Common myeloid progenitor, CD34-positive (primary cell): ENCODE data around the gene MACROD1.

ENCODE experiments used
- CTCF ChIA-PET: fragments of 350-600 bp; sonication (Branson Sonifier 250); formaldehyde crosslinking; loops from one replicate; lab custom pipeline; 2021; ENCODE audit warnings: antibody characterized with exemption; lab: Charles Lee
- POLR2A ChIA-PET: fragments of 350-600 bp; sonication (Branson Sonifier 250); formaldehyde crosslinking; loops from one replicate; lab custom pipeline; 2021; ENCODE audit warnings: antibody characterized with exemption; lab: Charles Lee
- DNase-seq, 3 donors: peaks; one replicate each; pipeline versions ENCODE4 v3.0.0 to v3.0.0-alpha.2; 2013
- H3K27ac ChIP-seq, 2 experiments: 1 replicate in 1 of 2; 2 replicates in 1 of 2; pipeline ENCODE4 v1.7.0; 2013; ENCODE audit warnings: inconsistent platforms in 2 of 2, low read length in 2 of 2, mild to moderate bottlenecking in 2 of 2, low read depth in 1 of 2, moderate library complexity in 1 of 2; ENCODE audit not compliant: severe bottlenecking in 2 of 2, insufficient read depth in 1 of 2, poor library complexity in 1 of 2
- H3K27me3 ChIP-seq, 5 experiments: replicated peaks in 2 of 5; 1 replicate in 3 of 5; 2 replicates in 2 of 5; pipeline versions ENCODE4 v1.6.1 to v1.7.0; 2013; ENCODE audit warnings: low read length in 4 of 5, mild to moderate bottlenecking in 2 of 5, moderate library complexity in 2 of 5, inconsistent platforms in 1 of 5; ENCODE audit not compliant: insufficient read depth in 5 of 5, control insufficient read depth in 4 of 5
- H3K36me3 ChIP-seq, 4 experiments: 1 replicate in 2 of 4; 2 replicates in 2 of 4; pipeline versions ENCODE4 v1.6.1 to v1.7.0; 2013; ENCODE audit warnings: low read length in 3 of 4, control low read depth in 1 of 4, mild to moderate bottlenecking in 1 of 4; ENCODE audit not compliant: control insufficient read depth in 4 of 4, insufficient read depth in 4 of 4
- H3K4me1 ChIP-seq, 4 experiments: 1 replicate in 3 of 4; 2 replicates in 1 of 4; pipeline versions ENCODE4 v1.6.1 to v1.7.1; 2013; ENCODE audit warnings: low read length in 3 of 4, mild to moderate bottlenecking in 3 of 4, control low read depth in 1 of 4, inconsistent platforms in 1 of 4, moderate library complexity in 1 of 4; ENCODE audit not compliant: control insufficient read depth in 4 of 4, insufficient read depth in 4 of 4; ENCODE audit errors: control extremely low read depth in 1 of 4
- H3K4me3 ChIP-seq, 7 experiments: 1 replicate in 4 of 7; 2 replicates in 3 of 7; pipeline versions ENCODE4 v1.5.1 to v1.7.0; 2013; ENCODE audit warnings: mild to moderate bottlenecking in 7 of 7, low read length in 6 of 7, moderate library complexity in 6 of 7, inconsistent platforms in 2 of 7, low read depth in 2 of 7, control low read depth in 1 of 7; ENCODE audit not compliant: insufficient read depth in 4 of 7, control insufficient read depth in 1 of 7; ENCODE audit errors: extremely low read depth in 1 of 7
- H3K9me3 ChIP-seq, 5 experiments: 1 replicate in 4 of 5; 2 replicates in 1 of 5; pipeline versions ENCODE4 v1.6.1 to v1.7.1; 2013; ENCODE audit warnings: low read length in 4 of 5, mild to moderate bottlenecking in 2 of 5, inconsistent platforms in 1 of 5, low read depth in 1 of 5, moderate library complexity in 1 of 5; ENCODE audit not compliant: control insufficient read depth in 4 of 5, insufficient read depth in 2 of 5; ENCODE audit errors: control extremely low read depth in 1 of 5
- WGBS: methylation state at CpG from one replicate; pipeline ENCODE4 v1.1.5; 2013; ENCODE audit not compliant: insufficient coverage; 5-methylcytosine and 5-hydroxymethylcytosine counted together

The MACROD1 gene

DNA sequence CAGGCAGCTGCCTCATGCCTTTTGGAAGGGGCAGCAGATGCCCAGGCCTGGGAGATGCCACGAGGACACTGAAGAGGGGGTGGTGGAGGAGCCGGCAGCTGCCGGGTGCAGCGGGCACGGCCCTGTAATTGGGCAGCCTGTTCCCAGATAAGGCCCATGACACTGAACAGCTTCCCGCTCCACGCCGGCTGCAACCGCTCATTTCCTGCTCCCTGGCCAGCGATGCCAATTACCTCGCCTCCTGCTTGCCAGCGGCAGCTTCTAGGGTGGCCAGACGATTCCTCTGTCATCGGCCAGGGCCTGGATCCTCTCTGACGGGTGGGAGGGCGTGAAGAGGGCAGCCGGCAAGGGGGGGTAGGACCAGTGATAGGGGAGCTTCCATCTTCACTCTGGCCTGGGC, 107.4 kb downstream of the MACROD1 start:
- Histone ChIP-seq H3K4me3 (no peak overlapping the region), H3K27me3 (peaks cover 0 to 43% (median 19%) of the 10 kb centered on the region in 5 experiments), H3K27ac (no peak overlapping the region), H3K9me3 (no peaks in the 10 kb centered on the region), H3K4me1 (peaks cover 0 to 20% (median 10%) of the 10 kb centered on the region in 4 experiments), H3K36me3 (no peaks in the 10 kb centered on the region)
- CTCF ChIA-PET = no interaction called here
- WGBS = 98% methylated on average over 12 of the region's 17 CpGs
- DNase-seq = no peak
- POLR2A ChIA-PET = no interaction called here

DNA sequence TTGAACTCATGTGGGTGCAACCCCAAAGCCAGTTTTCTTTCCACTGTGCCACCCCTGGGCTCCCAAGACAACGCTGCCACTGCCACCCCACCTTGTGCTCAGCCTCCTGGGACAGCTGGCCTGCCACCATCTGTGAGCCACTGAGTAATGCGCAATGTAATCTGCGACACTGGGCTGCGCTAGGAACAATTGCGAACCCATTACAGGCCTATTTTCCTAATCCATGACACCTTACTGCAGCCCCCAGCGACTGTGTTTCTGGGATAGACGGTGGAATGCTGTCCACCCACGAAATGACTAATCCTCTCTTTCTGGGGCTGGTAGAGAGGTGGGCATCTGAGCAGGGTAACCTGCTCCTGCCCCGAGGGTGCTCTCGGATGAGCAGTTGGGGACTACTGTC, 108.0 kb downstream of the MACROD1 start:
- Histone ChIP-seq H3K4me1 (peaks cover 0 to 20% (median 11%) of the 10 kb centered on the region in 4 experiments), H3K27ac (no peak overlapping the region), H3K36me3 (no peaks in the 10 kb centered on the region), H3K27me3 (peaks cover 0 to 38% (median 16%) of the 10 kb centered on the region in 5 experiments), H3K9me3 (no peaks in the 10 kb centered on the region), H3K4me3 (no peak overlapping the region)
- POLR2A ChIA-PET = no interaction called here
- WGBS = 93% methylated on average over 6 of the region's 10 CpGs
- CTCF ChIA-PET = interaction anchor here (1.1 kb wide), 1 partner anchor 91 kb away, joined by 5 read pairs; no protein-coding TSS in a partner anchor
- DNase-seq = no peak

DNA sequence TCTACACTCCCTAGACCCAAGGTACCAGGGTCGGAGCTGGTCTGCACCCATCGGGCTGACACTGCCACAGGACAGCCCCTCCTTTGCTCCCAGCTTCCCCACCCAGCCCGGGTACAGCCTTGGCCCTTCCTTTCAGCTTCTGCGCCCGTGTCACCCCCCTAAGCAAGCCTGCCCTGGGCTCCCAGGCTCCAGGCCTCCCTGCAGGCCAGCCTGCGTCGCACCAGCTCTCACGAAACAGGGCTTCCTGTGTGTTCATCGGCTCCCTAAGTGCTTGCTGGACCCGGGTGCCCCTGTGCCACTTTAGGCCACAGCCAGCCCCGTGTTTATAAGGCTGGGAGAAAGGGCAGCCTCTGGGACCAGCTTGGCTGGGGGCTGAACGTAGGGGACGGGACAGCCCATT, 109.1 kb downstream of the MACROD1 start:
- DNase-seq = no peak
- Histone ChIP-seq H3K4me3 (no peak overlapping the region), H3K27ac (no peak overlapping the region), H3K36me3 (no peaks in the 10 kb centered on the region), H3K9me3 (no peaks in the 10 kb centered on the region), H3K27me3 (peaks cover 0 to 28% (median 13%) of the 10 kb centered on the region in 5 experiments), H3K4me1 (peaks cover 0 to 20% (median 11%) of the 10 kb centered on the region in 4 experiments)
- POLR2A ChIA-PET = interaction anchor here (0.6 kb wide), 1 partner anchor 199 kb away, joined by 3 read pairs; no protein-coding TSS in a partner anchor
- 87% methylated on average over 13 of the region's 13 CpGs for WGBS
- CTCF ChIA-PET = interaction anchor here (1.1 kb wide), 1 partner anchor 92 kb away, joined by 5 read pairs; no protein-coding TSS in a partner anchor

DNA sequence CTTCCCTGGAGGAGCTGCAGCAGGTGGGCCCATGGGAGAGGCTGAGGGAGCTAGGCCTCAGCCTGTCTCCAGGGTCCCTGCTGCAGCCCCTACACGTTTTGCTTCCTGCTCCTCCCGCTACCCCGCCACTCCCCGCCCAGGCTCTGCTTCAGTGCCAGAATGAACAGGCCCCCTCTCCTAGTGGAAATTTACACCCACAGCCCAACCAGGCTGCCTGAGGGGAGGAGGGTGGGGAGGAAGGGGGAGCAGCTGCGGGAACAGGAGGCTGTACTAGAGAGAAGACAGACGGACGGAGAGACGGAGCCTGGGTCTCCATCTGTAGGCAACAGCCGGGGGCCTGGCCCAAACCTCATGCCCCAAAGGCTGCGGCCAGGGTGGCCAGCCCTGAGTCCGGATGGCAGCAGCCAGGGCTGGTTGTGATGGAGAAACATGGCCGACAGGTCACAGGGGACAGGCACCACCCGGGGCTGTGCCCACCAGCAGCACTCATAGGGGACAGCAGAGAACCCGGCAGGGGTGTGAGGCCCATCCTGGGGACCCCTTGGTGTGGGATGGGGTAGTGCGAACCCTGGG, 109.6 kb downstream of the MACROD1 start:
- no peaks in the 10 kb centered on the region for H3K9me3 ChIP-seq
- WGBS = 93% methylated on average over 8 of the region's 15 CpGs
- no peak overlapping the region for H3K4me3 ChIP-seq
- no peak overlapping the region for H3K27ac ChIP-seq
- ChIA-PET CTCF (interaction anchor here (1.6 kb wide), 1 partner anchor 15 kb away, joined by 3 read pairs; no protein-coding TSS in a partner anchor), POLR2A (interaction anchor here (0.6 kb wide), 1 partner anchor 199 kb away, joined by 3 read pairs; no protein-coding TSS in a partner anchor)
- peaks cover 0 to 22% (median 9%) of the 10 kb centered on the region in 5 experiments for H3K27me3 ChIP-seq
- H3K36me3 ChIP-seq = no peaks in the 10 kb centered on the region
- peaks cover 0 to 18% (median 11%) of the 10 kb centered on the region in 4 experiments for H3K4me1 ChIP-seq
- no peak for DNase-seq

DNA sequence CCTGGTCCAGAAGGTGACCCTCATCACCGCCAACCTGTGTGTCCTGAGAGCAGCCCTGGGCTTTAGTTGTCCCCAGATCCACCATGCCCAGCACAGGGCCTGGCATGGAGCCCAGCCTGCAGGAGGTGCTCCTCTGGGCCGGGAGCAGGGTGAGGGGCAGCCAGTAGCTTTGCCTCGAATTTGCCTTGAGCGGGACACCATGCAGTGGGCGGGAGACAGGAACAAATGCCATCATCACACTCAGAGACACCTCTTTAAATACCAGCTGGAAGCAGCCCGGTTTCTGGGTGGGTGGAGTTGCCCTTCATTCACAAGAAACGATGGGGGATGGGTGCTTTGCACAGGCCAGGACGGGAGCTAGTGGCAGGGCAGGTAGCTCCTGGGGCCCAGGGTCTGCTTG, 110.8 kb downstream of the MACROD1 start:
- DNase-seq = no peak
- WGBS = 81% methylated on average over 8 of the region's 8 CpGs
- H3K4me3 ChIP-seq = no peak overlapping the region
- no peaks in the 10 kb centered on the region for H3K36me3 ChIP-seq
- POLR2A ChIA-PET = no interaction called here
- CTCF ChIA-PET = interaction anchor here (1.6 kb wide), 1 partner anchor 14 kb away, joined by 3 read pairs; no protein-coding TSS in a partner anchor
- H3K27me3 ChIP-seq = peaks cover 0 to 10% (median 0%) of the 10 kb centered on the region in 5 experiments
- H3K4me1 ChIP-seq = peaks cover 0 to 7% (median 3%) of the 10 kb centered on the region in 4 experiments
- no peaks in the 10 kb centered on the region for H3K9me3 ChIP-seq
- no peak overlapping the region for H3K27ac ChIP-seq

DNA sequence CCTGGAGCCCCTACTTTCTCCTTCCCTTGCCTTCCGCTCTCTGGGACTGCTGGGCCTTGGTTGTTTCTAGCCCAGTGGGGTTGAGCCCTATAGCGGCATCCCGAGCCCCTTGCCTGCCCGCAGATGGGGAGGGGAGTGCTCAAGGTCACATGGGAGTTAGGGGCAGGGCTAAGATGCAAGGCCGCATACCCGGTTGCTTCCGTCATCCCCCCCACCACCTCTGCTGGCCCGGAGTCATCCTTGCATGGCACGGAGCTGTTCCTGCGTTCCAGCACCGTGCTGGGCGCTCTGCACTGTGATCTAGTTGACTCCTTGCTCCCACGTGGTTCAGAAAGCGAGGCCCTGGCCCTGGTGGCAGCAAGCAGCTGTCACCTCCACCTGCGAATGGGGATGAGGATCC, 112.2 kb downstream of the MACROD1 start:
- Histone ChIP-seq H3K27ac (no peak overlapping the region), H3K27me3 (no peaks in the 10 kb centered on the region), H3K9me3 (no peaks in the 10 kb centered on the region), H3K4me3 (no peak overlapping the region), H3K36me3 (no peaks in the 10 kb centered on the region), H3K4me1 (peaks cover 0 to 7% (median 3%) of the 10 kb centered on the region in 4 experiments)
- ChIA-PET CTCF (no interaction called here), POLR2A (no interaction called here)
- WGBS = 93% methylated on average over 13 of the region's 15 CpGs
- no peak for DNase-seq

DNA sequence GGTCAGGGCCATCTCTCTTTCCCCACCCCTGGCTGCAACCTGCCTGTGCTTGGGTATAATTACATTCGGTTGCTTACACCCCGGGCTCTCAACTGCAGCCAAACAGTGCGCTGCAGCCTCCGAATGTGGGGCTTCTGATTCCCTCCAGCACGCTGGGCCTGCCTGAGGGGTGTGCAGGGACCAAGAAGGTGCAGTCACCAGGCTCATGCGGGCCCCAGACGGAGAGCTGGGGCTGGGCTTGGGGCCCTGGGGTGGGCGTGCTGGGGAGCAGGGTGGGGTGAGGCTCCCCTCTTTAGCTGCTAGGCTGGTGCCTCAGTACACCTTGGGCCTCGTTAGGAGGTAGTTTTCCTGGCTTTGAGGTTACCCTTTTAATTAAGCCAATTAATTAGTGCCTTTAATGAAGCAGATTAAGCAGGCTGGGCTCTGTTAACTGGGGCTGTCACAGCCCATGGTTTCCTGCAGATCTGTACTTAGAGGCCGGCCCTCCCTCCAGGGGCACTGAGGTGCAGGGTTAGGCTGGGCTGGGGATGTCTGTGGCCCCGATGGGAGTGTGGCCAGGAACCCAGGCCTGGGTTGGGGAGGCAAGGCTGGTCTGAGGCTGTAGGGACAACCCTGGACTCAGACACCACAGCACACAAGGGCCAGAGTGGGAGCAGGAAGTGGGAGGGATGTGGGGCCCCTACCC, 112.8 kb downstream of the MACROD1 start:
- Histone ChIP-seq H3K4me1 (peaks cover 0 to 8% (median 3%) of the 10 kb centered on the region in 4 experiments), H3K4me3 (no peak overlapping the region), H3K36me3 (no peaks in the 10 kb centered on the region), H3K27ac (no peak overlapping the region), H3K27me3 (no peaks in the 10 kb centered on the region), H3K9me3 (no peaks in the 10 kb centered on the region)
- ChIA-PET POLR2A (no interaction called here), CTCF (interaction anchor here (1.1 kb wide), 1 partner anchor 41 kb away, joined by 3 read pairs; no protein-coding TSS in a partner anchor)
- no peak for DNase-seq
- WGBS = 96% methylated on average over 7 of the region's 11 CpGs
